HEK293T (cell line): ENCODE data around the gene ZBTB8B.

Experiments
- FOXA1 ChIP-seq: fragments of 450-650 bp; IDR thresholded peaks from 2 replicates; pipeline ENCODE4 v1.6.1; 2016; ENCODE audit warnings: mild to moderate bottlenecking
- SP1 ChIP-seq: fragments of 450-650 bp; IDR thresholded peaks from 2 replicates; pipeline ENCODE4 v1.6.1; 2017

DNA sequence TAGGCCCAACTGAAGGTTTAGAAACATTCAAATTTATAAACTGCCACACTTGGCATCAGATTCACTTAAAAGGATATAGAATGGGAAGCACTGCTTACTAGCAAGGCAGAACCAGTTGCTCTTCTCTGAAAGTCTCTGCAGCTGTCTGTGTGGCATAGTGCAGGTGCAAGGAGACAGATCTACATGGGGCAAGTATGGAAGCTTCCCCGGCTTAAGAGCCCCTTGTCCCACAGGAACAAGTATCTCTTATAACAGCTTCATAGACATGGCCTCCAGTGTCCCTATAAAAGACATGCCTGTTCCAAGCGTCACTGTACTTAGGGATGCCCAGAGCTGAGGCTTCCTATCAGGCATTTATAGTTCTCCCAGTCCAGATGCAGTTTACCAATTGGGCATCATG lies 26.5 kb downstream of the ZBTB8B start:
- TF ChIP-seq FOXA1 (no peak), SP1 (no peak)
